K562 (cell line): ENCODE results near the gene MYH6. TPM values are rescaled to one million over a fixed set of nuclear protein-coding genes. Genes with fewer than 3 reads are reported as not detected.

ENCODE experiments used
- ATAC-seq: fragments of 200-7000 bp; cut with Tn5 transposase; 3 replicates; pipeline ENCODE4 v1.9.1; 2020; ENCODE audit warnings: moderate library complexity
- BruUV-seq: library from RNA; stranded (reverse); fragments of 400-500 nt; replicated peaks from 2 replicates; lab custom pipeline; 2021; lab: Mats Ljungman, UMichigan
- CTCF ChIA-PET: fragments of 300-600 bp; formaldehyde crosslinking; extraction: SDS; loops from one replicate; lab custom pipeline; 2021; ENCODE audit warnings: low intra/inter-chr PET ratio; lab: Yijun Ruan, JAX
- POLR2A ChIA-PET: fragments of 300-600, 350-650 bp; sonication (Branson Sonifier 250); formaldehyde crosslinking; extraction: SDS; loops from one replicate; lab custom pipeline; 2021; ENCODE audit warnings: antibody characterized with exemption, inconsistent platforms; lab: Yijun Ruan, JAX
- DNase-seq, 4 experiments: peaks; one replicate each; pipeline versions ENCODE4 v3.0.0 to v3.0.0-alpha.2; 2011 to 2018; ENCODE audit warnings: low spot score in 3 of 4, mixed read lengths in 3 of 4; ENCODE audit errors: extremely low read depth in 1 of 4
- FAIRE-seq: peaks from 2 replicates; lab custom pipeline; 2011; peaks lifted over from hg19 to GRCh38; lab: Jason Lieb, UNC
- H2AFZ ChIP-seq: 2 replicates; pipeline ENCODE4 v1.6.0; 2011; ENCODE audit warnings: low read depth, low read length, control low read depth, inconsistent platforms
- H3K27ac ChIP-seq: fragments of 200-600 bp; 3 replicates; pipeline ENCODE4 v1.8.0; 2011; ENCODE audit warnings: low read depth, mild to moderate bottlenecking, control low read depth, inconsistent platforms, low read length, moderate library complexity, mixed read lengths; ENCODE audit errors: extremely low read depth
- H3K27me3 ChIP-seq, 2 experiments: fragments of 300-600 bp in 1 of 2; 2 replicates in 1 of 2; 3 replicates in 1 of 2; pipeline versions ENCODE4 v1.6.0 to v1.8.0; 2011; ENCODE audit warnings: inconsistent platforms in 2 of 2, low read length in 2 of 2, mild to moderate bottlenecking in 1 of 2, mixed read lengths in 1 of 2, moderate library complexity in 1 of 2; ENCODE audit not compliant: control insufficient read depth in 2 of 2, insufficient read depth in 2 of 2
- H3K36me3 ChIP-seq: fragments of 300-600 bp; 3 replicates; pipeline ENCODE4 v1.8.0; 2011; ENCODE audit warnings: mild to moderate bottlenecking, low read length, inconsistent platforms; ENCODE audit not compliant: control insufficient read depth, insufficient read depth
- H3K4me1 ChIP-seq, 2 experiments: fragments of 200-600 bp in 1 of 2; replicated peaks in 1 of 2; 2 replicates in 1 of 2; 3 replicates in 1 of 2; pipeline versions ENCODE4 v1.5.1 to v1.8.0; 2011; ENCODE audit warnings: inconsistent platforms in 2 of 2, low read length in 2 of 2, mild to moderate bottlenecking in 1 of 2, mixed read lengths in 1 of 2, moderate library complexity in 1 of 2; ENCODE audit not compliant: control insufficient read depth in 2 of 2, insufficient read depth in 2 of 2
- H3K4me2 ChIP-seq: 2 replicates; pipeline ENCODE4 v1.6.1; 2011; ENCODE audit warnings: low read length, control low read depth, inconsistent platforms, mixed read lengths; ENCODE audit not compliant: insufficient read depth
- H3K4me3 ChIP-seq: fragments of 200-600 bp; sonication (generic), shearing (Covaris generic); 2 replicates; pipeline ENCODE4 v1.5.1; 2016; ENCODE audit warnings: control low read depth, inconsistent platforms
- H3K79me2 ChIP-seq: fragments of 200-600 bp; 3 replicates; pipeline ENCODE4 v1.8.0; 2011; ENCODE audit warnings: low read length, inconsistent platforms; ENCODE audit not compliant: control insufficient read depth, insufficient read depth
- H3K9ac ChIP-seq, 2 experiments: 2 replicates each; pipeline versions ENCODE4 v1.6.0 to v1.6.1; 2011; ENCODE audit warnings: low read depth in 2 of 2, low read length in 2 of 2, control low read depth in 1 of 2, inconsistent platforms in 1 of 2, mild to moderate bottlenecking in 1 of 2, mixed read lengths in 1 of 2; ENCODE audit not compliant: insufficient read depth in 1 of 2
- H3K9me1 ChIP-seq: one replicate; pipeline ENCODE4 v1.6.0; 2011; ENCODE audit warnings: inconsistent platforms, mild to moderate bottlenecking, low read length, moderate library complexity; ENCODE audit not compliant: control insufficient read depth, insufficient read depth
- H3K9me3 ChIP-seq: replicated peaks from 2 replicates; pipeline ENCODE4 v1.5.1; 2011; ENCODE audit warnings: low read depth, low read length, inconsistent platforms; ENCODE audit not compliant: control insufficient read depth, insufficient read depth
- H4K20me1 ChIP-seq: replicated peaks from 2 replicates; pipeline ENCODE4 v1.6.1; 2011; ENCODE audit warnings: low read length, inconsistent platforms, mixed read lengths; ENCODE audit not compliant: control insufficient read depth, insufficient read depth
- BACH1 ChIP-seq: fragments of 200-800 bp; sonication (Bioruptor generic); IDR thresholded peaks from 2 replicates; pipeline ENCODE4 v1.6.1; 2016; ENCODE audit warnings: missing genetic modification characterization, missing compliant biosample characterization
- CBFB ChIP-seq: sonication (generic); formaldehyde crosslinking; IDR thresholded peaks from 2 replicates; pipeline ENCODE4 v1.4.0; 2020; ENCODE audit warnings: mild to moderate bottlenecking, missing genetic modification reagents
- CHD2 ChIP-seq: IDR thresholded peaks from 2 replicates; pipeline ENCODE4 v1.6.1; 2011; ENCODE audit warnings: low read depth, low read length
- FOXA3 ChIP-seq, 2 experiments: fragments of 450-650 bp in 1 of 2; sonication (generic) in 1 of 2; formaldehyde crosslinking; IDR thresholded peaks in 1 of 2; conservative IDR thresholded peaks in 1 of 2; 2 replicates each; pipeline versions ENCODE4 v1.4.0 to v1.8.0; 2020 to 2022; ENCODE audit warnings: mild to moderate bottlenecking in 2 of 2, missing genetic modification reagents in 1 of 2
- HDAC6 ChIP-seq: IDR thresholded peaks from 2 replicates; pipeline ENCODE4 v1.6.1; 2012; ENCODE audit warnings: low read depth, mild to moderate bottlenecking, control low read depth, inconsistent platforms, low read length, moderate library complexity
- HMGN3 ChIP-seq: IDR thresholded peaks from 2 replicates; pipeline ENCODE4 v1.6.1; 2011; ENCODE audit warnings: borderline replicate concordance, low read depth, mild to moderate bottlenecking, mixed read lengths, low read length; ENCODE audit not compliant: insufficient read length; ENCODE audit errors: extremely low read depth
- MCM7 ChIP-seq, 2 experiments: fragments of 450-650 bp; IDR thresholded peaks; 2 replicates each; pipeline ENCODE4 v1.6.1; 2016 to 2018
- NR0B1 ChIP-seq: fragments of 450-650 bp; IDR thresholded peaks from one replicate; pipeline ENCODE4 v1.6.1; 2018; ENCODE audit warnings: mild to moderate bottlenecking, moderate library complexity; ENCODE audit not compliant: partially characterized antibody
- RFX7 ChIP-seq: fragments of 250-450 bp; sonication (Bioruptor Pico); IDR thresholded peaks from 2 replicates; pipeline ENCODE4 v1.5.1; 2021; ENCODE audit warnings: mild to moderate bottlenecking
- SAP30 ChIP-seq: fragments of 200-600 bp; sonication (generic); IDR thresholded peaks from 2 replicates; pipeline ENCODE4 v1.6.1; 2012; ENCODE audit warnings: borderline replicate concordance, low read depth, mild to moderate bottlenecking, moderate library complexity, low read length, control low read depth, inconsistent platforms; ENCODE audit not compliant: insufficient read depth, poor library complexity, severe bottlenecking
- SNAPC5 ChIP-seq: fragments of 250-450 bp; sonication (Bioruptor Pico); IDR thresholded peaks from 2 replicates; pipeline ENCODE4 v1.8.0; 2021; ENCODE audit warnings: moderate library complexity, mild to moderate bottlenecking, inconsistent platforms
- ZNF165 ChIP-seq: fragments of 250-450 bp; sonication (Bioruptor Pico); IDR thresholded peaks from 2 replicates; pipeline ENCODE4 v1.4.0; 2020; ENCODE audit warnings: borderline replicate concordance
- ZNF282 ChIP-seq: sonication (generic); formaldehyde crosslinking; IDR thresholded peaks from 2 replicates; pipeline ENCODE4 v1.8.1; 2023; ENCODE audit warnings: missing genetic modification reagents
- in situ Hi-C: fragments of 300-500 bp; cut with MboI; formaldehyde crosslinking; loops from 4 replicates; pipeline ENCODE4 v1.15.0; 2018; ENCODE audit warnings: inconsistent platforms, mixed read lengths
- intact Hi-C: fragments of 100-400 bp; cut with micrococcal nuclease; formaldehyde crosslinking; loops from 2 replicates; pipeline ENCODE4 v1.14.2; 2022
- polyA plus RNA-seq, 8 experiments: library from polyadenylated mRNA; depleted of rRNA in 4 of 8; stranded (reverse) in 5 of 8; unstranded in 3 of 8; fragments of >200 nt; fragmentation: Nextera tagmentation in 2 of 8; fragmentation: Illumina TruSeq in 1 of 8; extraction: Ambion mirVana in 2 of 8; extraction: Trizol in 1 of 8; gene quantifications; 2 replicates each; pipeline versions ENCODE4 v1.2.1 to v1.2.3, GENCODE V29; 2011 to 2014; ENCODE audit warnings: inconsistent platforms in 1 of 8, missing spikeins in 1 of 8
- total RNA-seq, 7 experiments: library from RNA; depleted of rRNA in 6 of 7; stranded (reverse); fragments of >200 nt in 6 of 7; fragmentation: Illumina TruSeq in 2 of 7; extraction: Trizol in 2 of 7; gene quantifications; 2 replicates each; pipeline versions ENCODE4 v1.2.1 to v1.2.3, GENCODE V29; 2011 to 2021; ENCODE audit warnings: low replicate concordance in 1 of 7
- TF ChIP-seq, protein P1 (sequence below): fragments of 450-650 bp; IDR thresholded peaks from 2 replicates; pipeline ENCODE4 v1.7.0; 2016; ENCODE audit warnings: borderline replicate concordance
- TF ChIP-seq, protein P2 (sequence below): fragments of 250-450 bp; sonication (Bioruptor Pico); IDR thresholded peaks from 2 replicates; pipeline ENCODE4 v1.4.0; 2020; ENCODE audit warnings: mild to moderate bottlenecking

Gene MYH6
- total and polyA plus RNA-seq, 9 of the 15 experiments (the other 6 are each of a cell fraction or from before 2014, with no cell fraction given), result not detected

DNA sequence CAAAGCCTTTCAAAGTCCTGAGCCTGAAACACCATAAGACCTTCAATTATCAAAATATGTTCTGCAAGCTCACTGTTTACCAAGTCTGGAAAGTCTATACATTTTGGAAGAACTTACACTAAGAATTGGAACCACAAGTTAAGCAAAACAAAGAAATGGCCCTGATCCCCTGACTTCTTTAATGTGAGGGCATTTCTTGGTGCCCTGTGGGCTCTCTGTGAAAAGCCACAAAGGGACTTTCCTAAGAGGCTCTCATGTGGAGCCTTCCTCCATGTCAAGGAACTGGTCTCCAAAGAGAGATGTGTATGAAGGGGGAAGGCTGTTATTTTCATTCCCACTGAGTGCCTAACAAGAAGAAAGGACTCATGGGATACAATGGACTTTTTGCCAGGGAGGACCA, 13.5 kb upstream of the MYH6 start:
- no peaks in the 10 kb centered on the region for H3K9me3 ChIP-seq
- no peaks in the 10 kb centered on the region for H3K79me2 ChIP-seq
- H3K9ac ChIP-seq, result no peak overlapping the region
- no peak overlapping the region for H3K4me3 ChIP-seq
- BruUV-seq, result no TSS peak
- H3K27me3 ChIP-seq, result peaks cover 19 to 59% of the 10 kb centered on the region in 2 experiments; a peak in 4 of 5 replicates
- CTCF ChIA-PET, result no interaction called here
- POLR2A ChIA-PET, result no interaction called here
- no peak overlapping the region for H2AFZ ChIP-seq
- H4K20me1 ChIP-seq, result no peaks in the 10 kb centered on the region
- TF ChIP-seq NR0B1, result no peak
- no peak for TF ChIP-seq ZNF165 (CRISPR knock-in tag)
- TF ChIP-seq, protein P1, sequence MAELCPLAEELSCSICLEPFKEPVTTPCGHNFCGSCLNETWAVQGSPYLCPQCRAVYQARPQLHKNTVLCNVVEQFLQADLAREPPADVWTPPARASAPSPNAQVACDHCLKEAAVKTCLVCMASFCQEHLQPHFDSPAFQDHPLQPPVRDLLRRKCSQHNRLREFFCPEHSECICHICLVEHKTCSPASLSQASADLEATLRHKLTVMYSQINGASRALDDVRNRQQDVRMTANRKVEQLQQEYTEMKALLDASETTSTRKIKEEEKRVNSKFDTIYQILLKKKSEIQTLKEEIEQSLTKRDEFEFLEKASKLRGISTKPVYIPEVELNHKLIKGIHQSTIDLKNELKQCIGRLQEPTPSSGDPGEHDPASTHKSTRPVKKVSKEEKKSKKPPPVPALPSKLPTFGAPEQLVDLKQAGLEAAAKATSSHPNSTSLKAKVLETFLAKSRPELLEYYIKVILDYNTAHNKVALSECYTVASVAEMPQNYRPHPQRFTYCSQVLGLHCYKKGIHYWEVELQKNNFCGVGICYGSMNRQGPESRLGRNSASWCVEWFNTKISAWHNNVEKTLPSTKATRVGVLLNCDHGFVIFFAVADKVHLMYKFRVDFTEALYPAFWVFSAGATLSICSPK, result no peak
- TF ChIP-seq SNAPC5, result no peak
- TF ChIP-seq, protein P2, sequence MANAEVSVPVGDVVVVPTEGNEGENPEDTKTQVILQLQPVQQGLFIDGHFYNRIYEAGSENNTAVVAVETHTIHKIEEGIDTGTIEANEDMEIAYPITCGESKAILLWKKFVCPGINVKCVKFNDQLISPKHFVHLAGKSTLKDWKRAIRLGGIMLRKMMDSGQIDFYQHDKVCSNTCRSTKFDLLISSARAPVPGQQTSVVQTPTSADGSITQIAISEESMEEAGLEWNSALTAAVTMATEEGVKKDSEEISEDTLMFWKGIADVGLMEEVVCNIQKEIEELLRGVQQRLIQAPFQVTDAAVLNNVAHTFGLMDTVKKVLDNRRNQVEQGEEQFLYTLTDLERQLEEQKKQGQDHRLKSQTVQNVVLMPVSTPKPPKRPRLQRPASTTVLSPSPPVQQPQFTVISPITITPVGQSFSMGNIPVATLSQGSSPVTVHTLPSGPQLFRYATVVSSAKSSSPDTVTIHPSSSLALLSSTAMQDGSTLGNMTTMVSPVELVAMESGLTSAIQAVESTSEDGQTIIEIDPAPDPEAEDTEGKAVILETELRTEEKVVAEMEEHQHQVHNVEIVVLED (CRISPR knock-in tag), result no peak
- TF ChIP-seq SAP30, result no peak
- TF ChIP-seq HDAC6, result no peak
- no peak for TF ChIP-seq CBFB (CRISPR knock-in tag)
- no peak for TF ChIP-seq CHD2
- TF ChIP-seq RFX7 (CRISPR knock-in tag), result no peak
- TF ChIP-seq HMGN3, result no peak
- no peak for TF ChIP-seq ZNF282 (CRISPR knock-in tag)
- TF ChIP-seq BACH1 (tag), result no peak
- no peak for TF ChIP-seq MCM7 (IDR thresholded peaks at IDR 0.05)
- TF ChIP-seq FOXA3 (CRISPR knock-in tag; conservative IDR thresholded peaks at IDR 0.05 in 1 of 2, IDR thresholded peaks at IDR 0.05 in 1 of 2), result no peak
- H3K4me2 ChIP-seq, result no peak overlapping the region
- no peaks in the 10 kb centered on the region for H3K9me1 ChIP-seq
- in situ Hi-C loops (no loop called here), intact Hi-C loops (no loop called here)
- H3K4me1 ChIP-seq, result no peaks in the 10 kb centered on the region; a peak in 1 of 5 replicates
- FAIRE-seq (no peak), ATAC-seq (no peak), DNase-seq (no peak)
- H3K36me3 ChIP-seq, result no peaks in the 10 kb centered on the region
- H3K27ac ChIP-seq, result no peak overlapping the region
